HFF-Myc (cell line): ENCODE measurements around the gene NEK1.

ENCODE experiments used
- DNase-seq: peaks from one replicate; pipeline ENCODE4 v3.0.0-alpha.2; 2011; ENCODE audit warnings: low read depth; ENCODE audit errors: extremely low read depth
- H3K4me3 ChIP-seq: replicated peaks from 2 replicates; pipeline ENCODE4 v1.5.1; 2011; ENCODE audit warnings: low read depth, mild to moderate bottlenecking, control low read depth, low read length
- TF ChIP-seq, protein P1 (sequence below): IDR thresholded peaks from 2 replicates; pipeline ENCODE4 v1.5.1; 2012; ENCODE audit warnings: mild to moderate bottlenecking, low read depth, low read length, control low read depth; ENCODE audit errors: missing control alignments

Gene NEK1

DNA sequence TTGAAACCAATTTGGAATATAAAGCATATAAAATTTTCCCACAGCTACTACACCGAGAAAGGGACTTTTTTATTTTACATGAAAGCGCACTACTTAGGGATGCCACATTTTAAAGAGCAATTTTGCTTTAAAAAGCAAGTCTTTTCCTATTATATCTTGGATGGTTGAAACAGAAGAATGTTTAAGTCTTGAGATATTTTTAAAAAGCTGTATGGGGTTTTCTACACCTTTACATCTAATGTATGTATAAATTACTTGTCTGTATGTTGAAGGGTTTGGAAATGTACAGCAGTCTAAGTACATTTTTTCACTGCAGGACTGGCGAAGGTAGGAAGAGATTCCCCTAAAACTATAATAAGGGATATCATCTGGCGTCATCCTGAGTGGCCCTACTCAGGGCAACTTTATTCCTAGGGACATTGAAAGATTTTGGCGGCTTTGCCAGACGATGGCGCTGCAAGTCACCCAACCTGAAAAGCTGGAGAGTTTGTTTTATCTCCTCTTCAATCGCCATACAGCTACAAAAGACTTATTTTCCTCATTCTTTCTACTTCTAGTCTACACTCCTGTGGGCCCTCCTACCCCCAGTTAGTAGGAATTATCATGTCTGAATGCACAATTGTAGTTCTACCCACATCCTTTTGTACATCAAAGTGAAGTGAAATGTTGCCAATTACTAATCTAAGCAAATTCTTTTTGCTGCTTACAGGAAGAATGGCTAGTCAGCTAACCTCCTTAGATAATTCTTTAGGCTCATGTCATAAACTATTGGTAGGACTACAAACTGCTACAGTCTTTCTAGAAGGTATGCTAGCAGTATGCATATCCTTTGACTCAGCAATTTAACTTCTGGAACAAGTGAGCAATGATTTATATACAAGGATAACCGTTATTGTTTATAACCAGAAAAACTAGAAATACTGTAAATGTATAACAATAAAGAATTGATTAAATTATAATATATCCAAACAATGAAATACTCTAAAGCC, 782 bp upstream of the NEK1 start:
- TF ChIP-seq, protein P1, sequence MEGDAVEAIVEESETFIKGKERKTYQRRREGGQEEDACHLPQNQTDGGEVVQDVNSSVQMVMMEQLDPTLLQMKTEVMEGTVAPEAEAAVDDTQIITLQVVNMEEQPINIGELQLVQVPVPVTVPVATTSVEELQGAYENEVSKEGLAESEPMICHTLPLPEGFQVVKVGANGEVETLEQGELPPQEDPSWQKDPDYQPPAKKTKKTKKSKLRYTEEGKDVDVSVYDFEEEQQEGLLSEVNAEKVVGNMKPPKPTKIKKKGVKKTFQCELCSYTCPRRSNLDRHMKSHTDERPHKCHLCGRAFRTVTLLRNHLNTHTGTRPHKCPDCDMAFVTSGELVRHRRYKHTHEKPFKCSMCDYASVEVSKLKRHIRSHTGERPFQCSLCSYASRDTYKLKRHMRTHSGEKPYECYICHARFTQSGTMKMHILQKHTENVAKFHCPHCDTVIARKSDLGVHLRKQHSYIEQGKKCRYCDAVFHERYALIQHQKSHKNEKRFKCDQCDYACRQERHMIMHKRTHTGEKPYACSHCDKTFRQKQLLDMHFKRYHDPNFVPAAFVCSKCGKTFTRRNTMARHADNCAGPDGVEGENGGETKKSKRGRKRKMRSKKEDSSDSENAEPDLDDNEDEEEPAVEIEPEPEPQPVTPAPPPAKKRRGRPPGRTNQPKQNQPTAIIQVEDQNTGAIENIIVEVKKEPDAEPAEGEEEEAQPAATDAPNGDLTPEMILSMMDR, result peak; percentile 76
- no peak for DNase-seq
- H3K4me3 ChIP-seq, result peak overlapping the region; percentile 68

DNA sequence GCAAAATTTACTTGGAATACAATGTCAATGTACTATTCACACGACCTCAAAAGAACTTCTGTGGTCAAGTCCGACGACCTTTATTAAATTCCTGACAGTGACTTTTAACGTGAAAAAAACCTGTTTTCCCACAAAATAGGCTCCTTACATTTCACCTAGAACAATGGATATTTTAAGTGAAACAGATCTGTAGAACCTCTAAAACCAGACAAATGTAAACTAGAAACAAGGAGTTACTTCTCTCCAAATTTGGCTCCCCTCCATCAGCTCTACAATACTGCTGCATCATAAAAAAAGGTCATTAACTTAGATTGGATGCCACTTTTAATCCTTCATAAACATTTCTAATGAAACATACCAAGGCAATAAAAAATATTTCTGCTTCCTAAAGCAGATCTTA, 1.2 kb downstream of the NEK1 start:
- peak overlapping the region; percentile 68 for H3K4me3 ChIP-seq
- TF ChIP-seq, protein P1, result no peak
- DNase-seq, result no peak

DNA sequence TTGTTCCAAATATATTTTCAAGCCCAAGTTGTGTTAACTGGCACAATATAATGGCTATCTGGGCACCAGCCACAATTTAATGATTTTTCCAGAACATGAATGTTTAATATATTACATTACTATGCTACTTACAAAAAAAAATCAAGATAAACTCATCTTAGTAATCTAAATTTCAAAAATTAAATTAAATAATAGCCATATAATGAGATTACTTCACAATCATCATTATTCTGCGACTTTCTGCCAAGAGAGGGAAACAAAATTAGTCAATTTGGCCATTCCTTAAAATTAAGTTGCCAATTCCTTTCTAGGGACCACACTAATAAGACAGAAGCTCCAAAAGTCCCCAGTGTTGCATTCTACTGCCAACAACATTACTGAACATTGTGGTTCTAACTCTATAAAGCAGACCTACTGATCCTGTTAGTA, 7.5 kb downstream of the NEK1 start:
- no peak overlapping the region for H3K4me3 ChIP-seq
- TF ChIP-seq, protein P1, result no peak
- no peak for DNase-seq

DNA sequence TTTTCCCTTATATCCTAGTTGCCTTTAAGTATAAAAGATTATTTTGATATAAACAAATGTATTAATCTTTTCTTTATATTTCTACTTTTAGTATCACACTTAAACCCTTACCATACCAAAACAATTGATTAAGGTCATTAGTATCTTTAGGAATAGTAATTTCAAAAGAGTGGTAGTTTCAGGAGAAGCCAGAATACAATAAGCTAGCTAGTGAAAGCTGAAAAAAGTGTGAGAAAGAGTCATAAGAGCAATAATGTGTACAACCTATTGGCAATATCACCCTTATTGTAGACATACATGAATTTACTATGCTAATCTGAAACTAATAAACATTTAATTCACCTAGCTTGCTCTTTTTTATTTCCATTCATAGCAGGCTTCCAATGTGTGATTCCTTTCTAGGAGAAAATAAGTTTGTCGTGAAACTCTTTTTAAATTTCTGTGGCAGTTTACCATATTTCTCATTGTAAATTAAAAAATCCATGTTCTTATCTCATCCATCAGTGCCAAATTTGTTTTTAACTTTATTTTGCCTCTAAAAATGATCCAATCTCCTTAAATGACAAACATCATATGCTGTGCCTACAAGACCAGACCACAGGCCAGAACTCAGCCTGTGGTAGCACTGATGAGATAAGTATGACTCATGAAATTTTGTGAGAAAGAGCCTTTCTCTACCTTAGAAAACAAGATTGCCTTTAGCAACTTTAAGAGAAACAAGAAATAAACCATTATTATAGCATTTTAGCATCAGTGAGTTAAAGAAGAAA, 8.1 kb downstream of the NEK1 start:
- no peak for DNase-seq

DNA sequence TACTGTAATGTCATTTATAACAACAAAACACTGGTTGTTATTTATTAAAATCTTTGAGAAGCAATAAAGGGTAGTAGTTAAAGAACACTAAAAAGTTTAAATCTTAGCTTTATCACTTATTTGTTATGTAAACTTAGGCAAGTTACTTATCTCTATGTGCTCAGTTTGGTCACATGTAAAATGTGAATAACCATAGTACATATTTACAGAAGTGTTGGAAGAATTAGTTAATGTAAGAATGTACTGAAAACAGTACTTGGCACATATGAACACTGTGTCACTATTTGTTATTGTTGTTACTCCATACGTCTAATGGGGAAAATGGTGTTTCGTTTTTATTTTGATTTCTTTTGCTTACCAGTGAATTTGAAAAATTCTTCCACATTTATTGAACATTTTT, 9.1 kb downstream of the NEK1 start:
- H3K4me3 ChIP-seq, result no peak overlapping the region
- TF ChIP-seq, protein P1, result no peak
- DNase-seq, result no peak

More for the DNA sequence above, 8.1 kb downstream of the NEK1 start:
- no peak overlapping the region for H3K4me3 ChIP-seq
- TF ChIP-seq, protein P1, result no peak

DNA sequence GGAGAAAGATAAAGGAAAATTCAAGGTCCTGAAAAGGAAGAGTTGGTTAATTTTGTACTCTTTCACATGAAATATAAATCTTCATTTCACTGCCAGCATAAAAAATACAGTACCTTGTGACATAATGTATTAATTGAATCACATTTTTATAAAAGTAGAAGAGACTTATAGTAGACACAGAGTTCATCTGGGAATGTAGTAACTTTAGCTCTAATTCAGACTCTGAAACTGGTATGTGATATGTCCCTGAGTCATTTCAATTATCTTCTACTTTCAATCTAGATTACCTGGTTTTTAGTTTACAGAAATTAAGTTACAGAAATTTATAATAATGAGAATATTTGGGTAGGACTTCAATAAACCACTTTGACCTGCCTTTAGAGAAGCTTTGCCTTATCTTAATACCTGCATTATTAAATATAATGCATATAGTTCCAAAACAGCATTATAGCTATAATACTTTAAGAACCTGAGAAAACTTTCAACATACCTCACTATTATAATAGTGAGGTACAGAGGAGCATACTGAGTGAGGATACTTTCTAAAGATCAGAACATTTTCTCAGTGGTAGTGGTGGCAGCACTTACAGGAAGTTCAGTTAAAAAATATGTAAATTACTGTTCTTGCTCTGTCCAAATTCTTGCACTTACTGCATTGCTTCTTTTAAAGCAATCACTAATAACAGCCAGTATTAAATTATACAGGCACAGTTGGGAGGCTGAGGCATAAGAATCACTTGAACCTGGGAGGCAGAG, 11.2 kb downstream of the NEK1 start:
- TF ChIP-seq, protein P1, result no peak
- DNase-seq, result no peak
- H3K4me3 ChIP-seq, result no peak overlapping the region
